Measurements from ENCODE around the gene SLC30A2. TPM values are rescaled to one million over a fixed set of nuclear protein-coding genes. Genes with fewer than 3 reads are reported as not detected.
A peak's percentile ranks its signal among the peaks of the same experiment; 100 is the strongest.

Gene SLC30A2
- total and polyA plus RNA-seq, 2 of the 13 experiments (the other 11 are each of a cell fraction or from before 2014, with no cell fraction given), result not detected

GRCh38 chr1:26038477-26038876 is 7.4 kb downstream of the SLC30A2 start:
- peaks cover 36% of the 10 kb centered on the region for H3K4me1 ChIP-seq (ENCODE audit: insufficient read depth, low read length)
- peaks cover 7 to 57% of the 10 kb centered on the region in 2 experiments for H3K27me3 ChIP-seq (ENCODE audit: control insufficient read depth in 1 of 2, insufficient read depth in 2 of 2, low read length in 2 of 2)
- in situ Hi-C loops (cut with HindIII; ENCODE audit: extremely low pct_ligation_motif_present, low pct_unique_long_range_greater_than_20kb), result no loop called here
- no peak for DNase-seq (ENCODE audit: low spot score)
- no peak for FAIRE-seq
- H3K9me3 ChIP-seq (ENCODE audit: low read length), result no peaks in the 10 kb centered on the region
- no peak overlapping the region for H3K4me3 ChIP-seq (replicated peaks in 1 of 3; ENCODE audit: insufficient read depth in 1 of 3, low read depth in 2 of 3, low read length in 3 of 3)
- H2AFZ ChIP-seq (ENCODE audit: low read length), result no peak overlapping the region
- H4K20me1 ChIP-seq (ENCODE audit: insufficient read depth, low read length), result no peaks in the 10 kb centered on the region
- no peak overlapping the region for H3K27ac ChIP-seq (ENCODE audit: extremely low read length, insufficient read depth, low read length)
- TF ChIP-seq PITX1 (CRISPR knock-in tag; IDR thresholded peaks at IDR 0.05) (no peak), ZNF615 (CRISPR knock-in tag; IDR thresholded peaks at IDR 0.05; ENCODE audit: borderline replicate concordance) (no peak)
- no peak overlapping the region for H3K4me2 ChIP-seq (ENCODE audit: low read depth, low read length)
- POLR2A ChIA-PET, result no interaction called here
- H3K79me2 ChIP-seq (ENCODE audit: insufficient read depth, low read length), result no peaks in the 10 kb centered on the region
- H3K9ac ChIP-seq (ENCODE audit: insufficient read depth, low read depth, low read length), result no peak overlapping the region
- no peaks in the 10 kb centered on the region for H3K36me3 ChIP-seq (replicated peaks in 1 of 2; ENCODE audit: control insufficient read depth in 1 of 2, insufficient read depth in 2 of 2, low read length in 2 of 2)
- 18% methylated on average over 5 of the region's 6 CpGs for WGBS (ENCODE audit: low lambda C conversion rate)
- CTCF ChIA-PET (ENCODE audit: low intra/inter-chr PET ratio, low total read pairs), result no interaction called here
- no peak for ATAC-seq
- BruUV-seq (replicated peaks), result no TSS peak
- intact Hi-C loops (cut with micrococcal nuclease; ENCODE audit: unreplicated experiment), result loop anchor here (5.0 kb wide), 2 partner anchors 74 to 124 kb away; partner anchors contain the start of gene PDIK1L

GRCh38 chr1:26037904-26038303 is 8.0 kb downstream of the SLC30A2 start:
- H3K9me3 ChIP-seq (ENCODE audit: low read length), result no peaks in the 10 kb centered on the region
- TF ChIP-seq PCBP1 (IDR thresholded peaks at IDR 0.05; ENCODE audit: borderline replicate concordance, low read depth, low read length), result no peak
- TF ChIP-seq CENPT (CRISPR knock-in tag; IDR thresholded peaks at IDR 0.05; ENCODE audit: low read depth), result no peak
- no peak for TF ChIP-seq ZNF280D (CRISPR knock-in tag; IDR thresholded peaks at IDR 0.05)
- no peak for TF ChIP-seq MTF2 (CRISPR knock-in tag; IDR thresholded peaks at IDR 0.05; ENCODE audit: borderline replicate concordance)
- TF ChIP-seq KLF13 (CRISPR knock-in tag; IDR thresholded peaks at IDR 0.05), result no peak
- TF ChIP-seq KDM3A (CRISPR knock-in tag; IDR thresholded peaks at IDR 0.05; ENCODE audit: low read depth), result no peak
- TF ChIP-seq SUZ12 (IDR thresholded peaks at IDR 0.05; ENCODE audit: low read depth, low read length), result no peak
- no peak for TF ChIP-seq YY1 (IDR thresholded peaks at IDR 0.05; ENCODE audit: insufficient read depth, insufficient replicate concordance, low read depth, low read length)
- no peak overlapping the region for H3K4me3 ChIP-seq (replicated peaks in 1 of 3; ENCODE audit: insufficient read depth in 1 of 3, low read depth in 2 of 3, low read length in 3 of 3)
- no TSS peak for BruUV-seq (replicated peaks)
- intact Hi-C loops (cut with micrococcal nuclease; ENCODE audit: unreplicated experiment), result loop anchor here (5.0 kb wide), 2 partner anchors 74 to 124 kb away; partner anchors contain the start of gene PDIK1L
- CTCF ChIA-PET (ENCODE audit: low intra/inter-chr PET ratio, low total read pairs), result interaction anchor here (2.8 kb wide), 1 partner anchor 107 kb away, joined by 11 read pairs; no protein-coding TSS in a partner anchor
- no peaks in the 10 kb centered on the region for H4K20me1 ChIP-seq (ENCODE audit: insufficient read depth, low read length)
- 0 out of 2 replicates have a peak overlapping the region, but pooled peaks have one; percentile 7 for H3K4me2 ChIP-seq (ENCODE audit: low read depth, low read length)
- peaks cover 3 to 54% of the 10 kb centered on the region in 2 experiments for H3K27me3 ChIP-seq (ENCODE audit: control insufficient read depth in 1 of 2, insufficient read depth in 2 of 2, low read length in 2 of 2)
- peaks cover 36% of the 10 kb centered on the region for H3K4me1 ChIP-seq (ENCODE audit: insufficient read depth, low read length)
- FAIRE-seq, result no peak
- ATAC-seq, result no peak
- H2AFZ ChIP-seq (ENCODE audit: low read length), result no peak overlapping the region
- in situ Hi-C loops (cut with HindIII; ENCODE audit: extremely low pct_ligation_motif_present, low pct_unique_long_range_greater_than_20kb), result no loop called here
- no peaks in the 10 kb centered on the region for H3K36me3 ChIP-seq (replicated peaks in 1 of 2; ENCODE audit: control insufficient read depth in 1 of 2, insufficient read depth in 2 of 2, low read length in 2 of 2)
- DNase-seq (ENCODE audit: low spot score), result no peak
- POLR2A ChIA-PET, result no interaction called here
- H3K79me2 ChIP-seq (ENCODE audit: insufficient read depth, low read length), result no peaks in the 10 kb centered on the region
- no peak overlapping the region for H3K27ac ChIP-seq (ENCODE audit: extremely low read length, insufficient read depth, low read length)
- no peak overlapping the region for H3K9ac ChIP-seq (ENCODE audit: insufficient read depth, low read depth, low read length)
- 5% methylated on average over 4 of the region's 6 CpGs for whole genome bisulfite sequencing (ENCODE audit: low lambda C conversion rate)
